ENCODE results near the gene ALDH3A2.

ALDH3A2 gene

GRCh38 chr17:19713901-19714361, 65.4 kb downstream of the ALDH3A2 start:
- no peaks in the 10 kb centered on the region for H3K27me3 Mint-ChIP-seq
- no peaks in the 10 kb centered on the region for H3K4me1 Mint-ChIP-seq
- H3K4me3 Mint-ChIP-seq, result no peak overlapping the region
- H3K27ac Mint-ChIP-seq, result no peak overlapping the region
- H3K9me3 Mint-ChIP-seq, result no peaks in the 10 kb centered on the region
- no peaks in the 10 kb centered on the region for H3K36me3 Mint-ChIP-seq

GRCh38 chr17:19714542-19715411, 66.2 kb downstream of the ALDH3A2 start:
- no peak overlapping the region for H3K4me3 Mint-ChIP-seq
- H3K4me1 Mint-ChIP-seq, result no peaks in the 10 kb centered on the region
- no peaks in the 10 kb centered on the region for H3K9me3 Mint-ChIP-seq
- no peaks in the 10 kb centered on the region for H3K36me3 Mint-ChIP-seq
- H3K27ac Mint-ChIP-seq, result no peak overlapping the region
- H3K27me3 Mint-ChIP-seq, result no peaks in the 10 kb centered on the region

- Mint-ChIP-seq H3K9me3 (no peaks in the 10 kb centered on the region), H3K4me1 (no peaks in the 10 kb centered on the region), H3K27ac (no peak within 1 kb of the TSS), H3K4me3 (no peak within 1 kb of the TSS), H3K27me3 (no peaks in the 10 kb centered on the region), H3K36me3 (no peaks in the 10 kb centered on the region)
These were observed 67.8 kb downstream of the ALDH3A2 start, which contains the start of gene SLC47A2 for GRCh38 chr17:19716108-19717030. TSS of gene SLC47A2 (minus strand) at chr17:19716584. CDS start at chr17:19716555, 29 bp downstream.

GRCh38 chr17:19717031-19717360, 68.4 kb downstream of the ALDH3A2 start:
- H3K27me3 Mint-ChIP-seq, result no peaks in the 10 kb centered on the region
- H3K27ac Mint-ChIP-seq, result no peak overlapping the region
- H3K9me3 Mint-ChIP-seq, result no peaks in the 10 kb centered on the region
- no peak overlapping the region for H3K4me3 Mint-ChIP-seq
- no peaks in the 10 kb centered on the region for H3K36me3 Mint-ChIP-seq
- no peaks in the 10 kb centered on the region for H3K4me1 Mint-ChIP-seq

GRCh38 chr17:19717411-19717908, 68.9 kb downstream of the ALDH3A2 start:
- no peaks in the 10 kb centered on the region for H3K9me3 Mint-ChIP-seq
- H3K4me3 Mint-ChIP-seq, result no peak overlapping the region
- H3K27ac Mint-ChIP-seq, result no peak overlapping the region
- H3K4me1 Mint-ChIP-seq, result peaks cover 3% of the 10 kb centered on the region
- H3K27me3 Mint-ChIP-seq, result no peaks in the 10 kb centered on the region
- no peaks in the 10 kb centered on the region for H3K36me3 Mint-ChIP-seq

GRCh38 chr17:19718041-19718612, 69.6 kb downstream of the ALDH3A2 start:
- Mint-ChIP-seq H3K27ac (no peak overlapping the region), H3K4me1 (peaks cover 3% of the 10 kb centered on the region), H3K4me3 (no peak overlapping the region), H3K27me3 (no peaks in the 10 kb centered on the region), H3K9me3 (no peaks in the 10 kb centered on the region), H3K36me3 (no peaks in the 10 kb centered on the region)

GRCh38 chr17:19718613-19719354, 70.2 kb downstream of the ALDH3A2 start:
- H3K9me3 Mint-ChIP-seq, result no peaks in the 10 kb centered on the region
- peaks cover 4% of the 10 kb centered on the region for H3K4me1 Mint-ChIP-seq
- H3K36me3 Mint-ChIP-seq, result no peaks in the 10 kb centered on the region
- H3K27me3 Mint-ChIP-seq, result no peaks in the 10 kb centered on the region
- H3K27ac Mint-ChIP-seq, result no peak overlapping the region
- no peak overlapping the region for H3K4me3 Mint-ChIP-seq

- Mint-ChIP-seq H3K9me3 (no peaks in the 10 kb centered on the region), H3K4me1 (peaks cover 10% of the 10 kb centered on the region), H3K27ac (no peak overlapping the region), H3K36me3 (no peaks in the 10 kb centered on the region), H3K4me3 (no peak overlapping the region), H3K27me3 (no peaks in the 10 kb centered on the region)
These were observed 71.0 kb downstream of the ALDH3A2 start for GRCh38 chr17:19719355-19720209.

GRCh38 chr17:19720210-19720475, 71.6 kb downstream of the ALDH3A2 start:
- H3K9me3 Mint-ChIP-seq, result no peaks in the 10 kb centered on the region
- no peak overlapping the region for H3K4me3 Mint-ChIP-seq
- no peaks in the 10 kb centered on the region for H3K27me3 Mint-ChIP-seq
- no peaks in the 10 kb centered on the region for H3K36me3 Mint-ChIP-seq
- no peak overlapping the region for H3K27ac Mint-ChIP-seq
- H3K4me1 Mint-ChIP-seq, result peaks cover 13% of the 10 kb centered on the region

GRCh38 chr17:19720631-19721426, 72.3 kb downstream of the ALDH3A2 start:
- Mint-ChIP-seq H3K9me3 (no peaks in the 10 kb centered on the region), H3K4me1 (peaks cover 20% of the 10 kb centered on the region), H3K27me3 (no peaks in the 10 kb centered on the region), H3K36me3 (no peaks in the 10 kb centered on the region), H3K4me3 (no peak overlapping the region), H3K27ac (no peak overlapping the region)

- H3K9me3 Mint-ChIP-seq, result no peaks in the 10 kb centered on the region
- no peaks in the 10 kb centered on the region for H3K27me3 Mint-ChIP-seq
- no peak overlapping the region for H3K4me3 Mint-ChIP-seq
- H3K27ac Mint-ChIP-seq, result no peak overlapping the region
- peaks cover 25% of the 10 kb centered on the region for H3K4me1 Mint-ChIP-seq
- H3K36me3 Mint-ChIP-seq, result no peaks in the 10 kb centered on the region
These were observed 75.4 kb downstream of the ALDH3A2 start for GRCh38 chr17:19723964-19724363.

GRCh38 chr17:19724501-19725420, 76.2 kb downstream of the ALDH3A2 start:
- Mint-ChIP-seq H3K9me3 (no peaks in the 10 kb centered on the region), H3K27me3 (no peaks in the 10 kb centered on the region), H3K36me3 (no peaks in the 10 kb centered on the region), H3K27ac (peak overlapping the region; percentile 74), H3K4me3 (peak overlapping the region; percentile 79), H3K4me1 (peaks cover 25% of the 10 kb centered on the region)

- Mint-ChIP-seq H3K36me3 (no peaks in the 10 kb centered on the region), H3K27ac (peak overlapping the region; percentile 74), H3K4me3 (peak overlapping the region; percentile 79), H3K4me1 (peaks cover 25% of the 10 kb centered on the region), H3K9me3 (no peaks in the 10 kb centered on the region), H3K27me3 (no peaks in the 10 kb centered on the region)
These were observed 76.9 kb downstream of the ALDH3A2 start for GRCh38 chr17:19725486-19725885.
